H7 (cell line): ENCODE results near the gene MYRIP. TPM values are rescaled to one million over a fixed set of nuclear protein-coding genes. Genes with fewer than 3 reads are reported as not detected.

ENCODE experiments used
- DNase-seq: peaks from one replicate; pipeline ENCODE4 v3.0.0; 2012
- H3K27me3 ChIP-seq: 2 replicates; pipeline ENCODE4 v1.6.0; 2011; ENCODE audit warnings: mild to moderate bottlenecking, low read length; ENCODE audit not compliant: control insufficient read depth, insufficient read depth
- H3K36me3 ChIP-seq: replicated peaks from 2 replicates; pipeline ENCODE4 v1.5.1; 2011; ENCODE audit warnings: low read length; ENCODE audit not compliant: control insufficient read depth, insufficient read depth
- H3K4me3 ChIP-seq: 2 replicates; pipeline ENCODE4 v1.5.1; 2011; ENCODE audit warnings: low read depth, mild to moderate bottlenecking, control low read depth, low read length, moderate library complexity; ENCODE audit not compliant: insufficient read depth
- total RNA-seq: library from RNA; depleted of rRNA; stranded (reverse); fragments of >200 nt; shearing (Covaris generic); gene quantifications from 2 replicates; pipeline ENCODE4 v1.2.3, GENCODE V29; 2014

Gene MYRIP
- total RNA-seq, 1 experiment from 2014 or later, result 7.8 TPM

- Histone ChIP-seq H3K4me3 (no peak overlapping the region), H3K27me3 (no peaks in the 10 kb centered on the region), H3K36me3 (no peaks in the 10 kb centered on the region)
- no peak for DNase-seq
These were observed 489.8 kb downstream of the MYRIP start for GRCh38 chr3:40299130-40299720.

GRCh38 chr3:40299721-40300335, 490.4 kb downstream of the MYRIP start:
- no peak for DNase-seq
- no peak overlapping the region for H3K4me3 ChIP-seq
- H3K36me3 ChIP-seq, result no peaks in the 10 kb centered on the region
- H3K27me3 ChIP-seq, result no peaks in the 10 kb centered on the region

- no peaks in the 10 kb centered on the region for H3K36me3 ChIP-seq
- DNase-seq, result no peak
- H3K27me3 ChIP-seq, result no peaks in the 10 kb centered on the region
- H3K4me3 ChIP-seq, result no peak overlapping the region
These were observed 493.4 kb downstream of the MYRIP start for GRCh38 chr3:40302784-40303183.

- Histone ChIP-seq H3K27me3 (no peaks in the 10 kb centered on the region), H3K36me3 (no peaks in the 10 kb centered on the region), H3K4me3 (no peak overlapping the region)
- no peak for DNase-seq
These were observed 494.9 kb downstream of the MYRIP start for GRCh38 chr3:40304352-40304751.

GRCh38 chr3:40306336-40306735, 496.9 kb downstream of the MYRIP start:
- Histone ChIP-seq H3K4me3 (no peak overlapping the region), H3K36me3 (peaks cover 3% of the 10 kb centered on the region), H3K27me3 (no peaks in the 10 kb centered on the region)
- no peak for DNase-seq

GRCh38 chr3:40307176-40307575, 497.8 kb downstream of the MYRIP start:
- Histone ChIP-seq H3K27me3 (no peaks in the 10 kb centered on the region), H3K36me3 (peaks cover 10% of the 10 kb centered on the region), H3K4me3 (no peak overlapping the region)
- DNase-seq, result no peak

GRCh38 chr3:40308725-40309417, 499.5 kb downstream of the MYRIP start:
- peak overlapping the region; percentile 50 for H3K4me3 ChIP-seq

GRCh38 chr3:40309418-40309924, 500.1 kb downstream of the MYRIP start, which contains the start of gene EIF1B:
Gene EIF1B, plus strand, starts transcription at chr3:40309707. Its CDS starts 235 bp downstream, at chr3:40309942.
- peak within 1 kb of the TSS; percentile 79 for H3K4me3 ChIP-seq
- peaks cover 11% of the 10 kb centered on the region for H3K36me3 ChIP-seq
- DNase-seq, result peak; percentile 95
- no peaks in the 10 kb centered on the region for H3K27me3 ChIP-seq

More at GRCh38 chr3:40308725-40309417, 499.5 kb downstream of the MYRIP start:
- no peak for DNase-seq
- Histone ChIP-seq H3K36me3 (peaks cover 11% of the 10 kb centered on the region), H3K27me3 (no peaks in the 10 kb centered on the region)
